SK-N-SH treated with all-trans-retinoic acid at 6 μM for 48 hours (cell line): ENCODE data around the gene SCG3.

Source experiments
- CSDC2 ChIP-seq: fragments of 250-450 bp; sonication (Bioruptor Pico); IDR thresholded peaks from 2 replicates; pipeline ENCODE4 v1.5.0; 2020; ENCODE audit warnings: mild to moderate bottlenecking, moderate library complexity
- ISL1 ChIP-seq: fragments of 250-450 bp; sonication (Bioruptor Pico); IDR thresholded peaks from 2 replicates; pipeline ENCODE4 v2.1.2; 2022; ENCODE audit warnings: mild to moderate bottlenecking, moderate library complexity
- OSR1 ChIP-seq: fragments of 250-450 bp; sonication (Bioruptor Pico); IDR thresholded peaks from 2 replicates; pipeline ENCODE4 v1.8.0; 2022; ENCODE audit warnings: moderate library complexity, mild to moderate bottlenecking, inconsistent platforms
- PPARA ChIP-seq: fragments of 250-450 bp; sonication (Bioruptor Pico); IDR thresholded peaks from 2 replicates; pipeline ENCODE4 v1.5.0; 2020; ENCODE audit warnings: mild to moderate bottlenecking, borderline replicate concordance
- RARB ChIP-seq: fragments of 250-450 bp; sonication (Bioruptor Pico); IDR thresholded peaks from 2 replicates; pipeline ENCODE4 v1.8.0; 2021; ENCODE audit warnings: mild to moderate bottlenecking, moderate library complexity
- TCF4 ChIP-seq: fragments of 250-450 bp; sonication (Bioruptor Pico); IDR thresholded peaks from 2 replicates; pipeline ENCODE4 v1.8.0; 2021; ENCODE audit warnings: mild to moderate bottlenecking, moderate library complexity, borderline replicate concordance
- TOX ChIP-seq: fragments of 250-450 bp; sonication (Bioruptor Pico); IDR thresholded peaks from 2 replicates; pipeline ENCODE4 v1.8.0; 2021; ENCODE audit warnings: mild to moderate bottlenecking, moderate library complexity, borderline replicate concordance
- ZFP30 ChIP-seq: fragments of 450-650 bp; formaldehyde crosslinking; IDR thresholded peaks from 2 replicates; pipeline ENCODE4 v1.5.0; 2022; ENCODE audit warnings: mild to moderate bottlenecking, moderate library complexity
- ZNF8 ChIP-seq: fragments of 450-650 bp; formaldehyde crosslinking; IDR thresholded peaks from 2 replicates; pipeline ENCODE4 v1.5.0; 2020; ENCODE audit warnings: mild to moderate bottlenecking, moderate library complexity
- TF ChIP-seq, protein P1 (sequence below): fragments of 250-450 bp; sonication (Bioruptor Pico); IDR thresholded peaks from 2 replicates; pipeline ENCODE4 v1.8.0; 2020; ENCODE audit warnings: mild to moderate bottlenecking, moderate library complexity, borderline replicate concordance
- TF ChIP-seq, protein P2 (sequence below): fragments of 250-450 bp; sonication (Bioruptor Pico); IDR thresholded peaks from 2 replicates; pipeline ENCODE4 v1.5.1; 2020; ENCODE audit warnings: low read depth, mild to moderate bottlenecking, moderate library complexity

DNA sequence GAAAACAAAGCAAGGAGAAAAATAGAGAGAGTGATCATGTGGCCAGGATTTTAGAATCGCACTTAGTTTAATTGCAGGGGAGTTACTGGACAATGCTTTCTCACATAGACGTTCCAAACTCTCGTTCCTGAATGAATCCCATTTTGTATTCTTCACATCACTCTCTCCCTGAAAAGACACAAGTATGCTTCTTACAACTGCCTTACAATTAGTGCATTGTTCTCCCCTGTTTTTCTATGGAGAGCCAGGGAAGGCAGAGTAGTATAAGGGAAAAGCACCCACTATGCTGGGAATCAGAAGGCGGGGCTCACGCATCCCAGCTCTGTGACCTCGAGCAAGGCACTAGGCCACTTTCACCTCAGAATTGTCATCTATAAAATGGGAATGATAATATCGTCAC, 84.4 kb downstream of the SCG3 start:
- TF ChIP-seq OSR1 (CRISPR knock-in tag) = no peak
- TF ChIP-seq CSDC2 (CRISPR knock-in tag) = no peak
- TF ChIP-seq, protein P1, sequence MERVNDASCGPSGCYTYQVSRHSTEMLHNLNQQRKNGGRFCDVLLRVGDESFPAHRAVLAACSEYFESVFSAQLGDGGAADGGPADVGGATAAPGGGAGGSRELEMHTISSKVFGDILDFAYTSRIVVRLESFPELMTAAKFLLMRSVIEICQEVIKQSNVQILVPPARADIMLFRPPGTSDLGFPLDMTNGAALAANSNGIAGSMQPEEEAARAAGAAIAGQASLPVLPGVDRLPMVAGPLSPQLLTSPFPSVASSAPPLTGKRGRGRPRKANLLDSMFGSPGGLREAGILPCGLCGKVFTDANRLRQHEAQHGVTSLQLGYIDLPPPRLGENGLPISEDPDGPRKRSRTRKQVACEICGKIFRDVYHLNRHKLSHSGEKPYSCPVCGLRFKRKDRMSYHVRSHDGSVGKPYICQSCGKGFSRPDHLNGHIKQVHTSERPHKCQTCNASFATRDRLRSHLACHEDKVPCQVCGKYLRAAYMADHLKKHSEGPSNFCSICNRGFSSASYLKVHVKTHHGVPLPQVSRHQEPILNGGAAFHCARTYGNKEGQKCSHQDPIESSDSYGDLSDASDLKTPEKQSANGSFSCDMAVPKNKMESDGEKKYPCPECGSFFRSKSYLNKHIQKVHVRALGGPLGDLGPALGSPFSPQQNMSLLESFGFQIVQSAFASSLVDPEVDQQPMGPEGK (CRISPR knock-in tag) = no peak
- no peak for TF ChIP-seq TCF4
- TF ChIP-seq, protein P2, sequence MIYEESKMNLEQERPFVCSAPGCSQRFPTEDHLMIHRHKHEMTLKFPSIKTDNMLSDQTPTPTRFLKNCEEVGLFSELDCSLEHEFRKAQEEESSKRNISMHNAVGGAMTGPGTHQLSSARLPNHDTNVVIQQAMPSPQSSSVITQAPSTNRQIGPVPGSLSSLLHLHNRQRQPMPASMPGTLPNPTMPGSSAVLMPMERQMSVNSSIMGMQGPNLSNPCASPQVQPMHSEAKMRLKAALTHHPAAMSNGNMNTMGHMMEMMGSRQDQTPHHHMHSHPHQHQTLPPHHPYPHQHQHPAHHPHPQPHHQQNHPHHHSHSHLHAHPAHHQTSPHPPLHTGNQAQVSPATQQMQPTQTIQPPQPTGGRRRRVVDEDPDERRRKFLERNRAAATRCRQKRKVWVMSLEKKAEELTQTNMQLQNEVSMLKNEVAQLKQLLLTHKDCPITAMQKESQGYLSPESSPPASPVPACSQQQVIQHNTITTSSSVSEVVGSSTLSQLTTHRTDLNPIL (CRISPR knock-in tag) = no peak
- no peak for TF ChIP-seq ZNF8
- TF ChIP-seq ZFP30 (CRISPR knock-in tag) = no peak
- no peak for TF ChIP-seq TOX (CRISPR knock-in tag)
- TF ChIP-seq RARB (CRISPR knock-in tag) = no peak
- TF ChIP-seq PPARA (CRISPR knock-in tag) = no peak
- no peak for TF ChIP-seq ISL1 (CRISPR knock-in tag)
